DOHH2 (cell line): Measurements from ENCODE around the gene EMP1.

Experiments used
- EZH2phosphoT487 ChIP-seq: fragments of 200-600 bp; sonication (generic); IDR thresholded peaks from 2 replicates; pipeline ENCODE4 v1.6.1; 2017; ENCODE audit warnings: borderline replicate concordance, mild to moderate bottlenecking, antibody characterized with exemption, low read length, moderate library complexity, mixed read lengths
- TF ChIP-seq, protein P1 (sequence below): fragments of 200-600 bp; sonication (generic); IDR thresholded peaks from one replicate; pipeline ENCODE4 v1.5.1; 2014; ENCODE audit warnings: antibody characterized with exemption, mild to moderate bottlenecking, low read depth, low read length; ENCODE audit not compliant: poor library complexity, severe bottlenecking

DNA sequence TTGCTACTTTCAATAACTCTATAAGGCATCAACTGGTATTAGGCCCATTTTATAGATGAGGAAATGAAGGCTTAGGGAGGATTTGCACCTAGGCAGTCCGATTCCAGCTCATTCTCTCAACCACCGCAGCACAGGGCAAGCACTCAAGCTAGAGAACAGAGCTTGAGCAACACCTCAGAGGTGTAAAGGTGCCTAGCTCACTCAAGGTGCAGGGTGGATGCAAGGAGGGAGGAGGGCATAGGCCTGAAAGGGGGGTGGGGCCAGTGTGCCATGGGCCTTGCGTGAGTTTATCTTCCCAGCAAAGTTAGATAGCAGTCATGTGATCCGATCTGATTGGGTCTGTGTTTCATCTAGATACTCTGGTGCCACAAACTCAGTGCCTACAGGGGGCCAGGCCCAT, 10.2 kb upstream of the EMP1 start:
- TF ChIP-seq, protein P1, sequence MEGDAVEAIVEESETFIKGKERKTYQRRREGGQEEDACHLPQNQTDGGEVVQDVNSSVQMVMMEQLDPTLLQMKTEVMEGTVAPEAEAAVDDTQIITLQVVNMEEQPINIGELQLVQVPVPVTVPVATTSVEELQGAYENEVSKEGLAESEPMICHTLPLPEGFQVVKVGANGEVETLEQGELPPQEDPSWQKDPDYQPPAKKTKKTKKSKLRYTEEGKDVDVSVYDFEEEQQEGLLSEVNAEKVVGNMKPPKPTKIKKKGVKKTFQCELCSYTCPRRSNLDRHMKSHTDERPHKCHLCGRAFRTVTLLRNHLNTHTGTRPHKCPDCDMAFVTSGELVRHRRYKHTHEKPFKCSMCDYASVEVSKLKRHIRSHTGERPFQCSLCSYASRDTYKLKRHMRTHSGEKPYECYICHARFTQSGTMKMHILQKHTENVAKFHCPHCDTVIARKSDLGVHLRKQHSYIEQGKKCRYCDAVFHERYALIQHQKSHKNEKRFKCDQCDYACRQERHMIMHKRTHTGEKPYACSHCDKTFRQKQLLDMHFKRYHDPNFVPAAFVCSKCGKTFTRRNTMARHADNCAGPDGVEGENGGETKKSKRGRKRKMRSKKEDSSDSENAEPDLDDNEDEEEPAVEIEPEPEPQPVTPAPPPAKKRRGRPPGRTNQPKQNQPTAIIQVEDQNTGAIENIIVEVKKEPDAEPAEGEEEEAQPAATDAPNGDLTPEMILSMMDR = no peak
- no peak for TF ChIP-seq EZH2phosphoT487
